Measurements from ENCODE around the gene SPDYE8. TPM values are rescaled to one million over a fixed set of nuclear protein-coding genes. Genes with fewer than 3 reads are reported as not detected.
"Not testable (repeated sequence)": the region's sequence is repeated elsewhere in the genome, so short reads cannot be mapped to it uniquely, and the experiment has no call there.

Gene SPDYE8
- total RNA-seq, 1 donor from 2014 or later: not detected

GRCh38 chr7:72975656-72976286 is 53.8 kb downstream of the SPDYE8 start:
- peak; percentile 81 for DNase-seq (ENCODE audit: extremely low spot score, unreplicated experiment)
- not testable (repeated sequence) for H3K27ac Mint-ChIP-seq (ENCODE audit: unreplicated experiment); H3K36me3 Mint-ChIP-seq (ENCODE audit: unreplicated experiment); H3K4me1 Mint-ChIP-seq (ENCODE audit: unreplicated experiment); H3K9me3 Mint-ChIP-seq (ENCODE audit: unreplicated experiment); H3K4me3 Mint-ChIP-seq (ENCODE audit: unreplicated experiment); H3K27me3 Mint-ChIP-seq (ENCODE audit: unreplicated experiment)

GRCh38 chr7:72974781-72975180 is 54.8 kb downstream of the SPDYE8 start:
- H3K27me3 Mint-ChIP-seq (ENCODE audit: unreplicated experiment); H3K4me3 Mint-ChIP-seq (ENCODE audit: unreplicated experiment); H3K36me3 Mint-ChIP-seq (ENCODE audit: unreplicated experiment); H3K9me3 Mint-ChIP-seq (ENCODE audit: unreplicated experiment); H3K27ac Mint-ChIP-seq (ENCODE audit: unreplicated experiment); H3K4me1 Mint-ChIP-seq (ENCODE audit: unreplicated experiment): not testable (repeated sequence)
- peak; percentile 17 for DNase-seq (ENCODE audit: extremely low spot score, unreplicated experiment)

GRCh38 chr7:72971505-72971904 is 58.1 kb downstream of the SPDYE8 start:
- not testable (repeated sequence) for H3K4me3 Mint-ChIP-seq (ENCODE audit: unreplicated experiment); H3K27me3 Mint-ChIP-seq (ENCODE audit: unreplicated experiment); H3K4me1 Mint-ChIP-seq (ENCODE audit: unreplicated experiment); DNase-seq (ENCODE audit: extremely low spot score, unreplicated experiment); H3K27ac Mint-ChIP-seq (ENCODE audit: unreplicated experiment); H3K9me3 Mint-ChIP-seq (ENCODE audit: unreplicated experiment); H3K36me3 Mint-ChIP-seq (ENCODE audit: unreplicated experiment)

Other genes with a start within 250 kb of the SPDYE8 start
- 1.6 and 2.3 TPM in 2 replicates for gene TYW1B, start 201.6 kb downstream of the SPDYE8 start, total RNA-seq
- 36.8 and 37.1 TPM in 2 replicates for gene POM121, start 104.7 kb downstream of the SPDYE8 start, total RNA-seq
- 1.5 and 1.7 TPM in 2 replicates for gene TRIM74, start 60.3 kb downstream of the SPDYE8 start, total RNA-seq
- gene SPDYE11, start 28.1 kb upstream of the SPDYE8 start, total RNA-seq: not detected in 2 replicates
- not detected in 2 replicates for gene SPDYE9, start 56.3 kb upstream of the SPDYE8 start, total RNA-seq

Measured in osteocyte (in vitro differentiated cells).